Heart left ventricle (tissue), 16 donors: Measurements from ENCODE around the gene HIPK1. TPM values are rescaled to one million over a fixed set of nuclear protein-coding genes. Genes with fewer than 3 reads are reported as not detected.

Experiments
- ATAC-seq, 4 donors: fragments of 200-7000 bp; cut with Tn5 transposase; one replicate each; pipeline ENCODE4 v1.9.1; 2020 to 2022; ENCODE audit warnings: moderate library complexity in 4 of 4, mild to moderate bottlenecking in 3 of 4, moderate number of reproducible peaks in 1 of 4
- DNase-seq, 5 donors: peaks; one replicate each; pipeline ENCODE4 v3.0.0-alpha.2; 2020
- H3K27ac ChIP-seq, 12 donors: fragments of 200-600 bp; sonication (generic) in 4 of 12; one replicate each; pipeline versions ENCODE4 v1.5.0 to v1.8.0; 2016 to 2022; ENCODE audit warnings: mild to moderate bottlenecking in 2 of 12
- H3K27me3 ChIP-seq, 9 donors: fragments of 200-600 bp; sonication (generic) in 2 of 9; one replicate each; pipeline versions ENCODE4 v1.5.1 to v1.8.0; 2016 to 2022; ENCODE audit warnings: mild to moderate bottlenecking in 3 of 9
- H3K36me3 ChIP-seq, 9 donors: fragments of 200-600 bp; sonication (generic) in 2 of 9; one replicate each; pipeline versions ENCODE4 v1.5.0 to v1.8.0; 2018 to 2022; ENCODE audit warnings: mild to moderate bottlenecking in 2 of 9
- H3K4me1 ChIP-seq, 12 donors: fragments of 200-600 bp; sonication (generic) in 4 of 12; one replicate each; pipeline versions ENCODE4 v1.5.0 to v1.8.0; 2016 to 2022; ENCODE audit warnings: mild to moderate bottlenecking in 3 of 12
- H3K4me3 ChIP-seq, 12 donors: fragments of 200-600 bp; sonication (generic) in 4 of 12; one replicate each; pipeline versions ENCODE4 v1.5.0 to v1.8.0; 2017 to 2022; ENCODE audit warnings: mild to moderate bottlenecking in 9 of 12, moderate library complexity in 4 of 12
- H3K9me3 ChIP-seq, 12 donors: fragments of 200-600 bp; sonication (generic) in 4 of 12; one replicate each; pipeline versions ENCODE4 v1.5.0 to v1.8.0; 2016 to 2022; ENCODE audit warnings: mild to moderate bottlenecking in 1 of 12
- CTCF ChIP-seq, 12 donors: fragments of 200-600 bp; sonication (generic) in 4 of 12; IDR thresholded peaks; one replicate each; pipeline versions ENCODE4 v1.5.0 to v1.8.0; 2018 to 2022; ENCODE audit warnings: antibody characterized with exemption in 12 of 12, mild to moderate bottlenecking in 5 of 12
- POLR2A ChIP-seq, 2 donors: fragments of 450-650 bp; IDR thresholded peaks; one replicate each; pipeline ENCODE4 v1.6.1; 2017; ENCODE audit warnings: antibody characterized with exemption in 2 of 2, mild to moderate bottlenecking in 2 of 2, moderate library complexity in 2 of 2
- WGBS, 4 donors: extraction: QIAGEN DNeasy Blood & Tissue Kit in 2 of 4; methylation state at CpG; one replicate each; pipeline versions ENCODE4 v1.1.5 to v1.1.7; 2013 to 2018; 5-methylcytosine and 5-hydroxymethylcytosine counted together
- intact Hi-C, 10 donors: fragments of 100-400 bp; cut with DNase I; formaldehyde crosslinking; loops; one replicate each; pipeline versions ENCODE4 v1.11.1 to v1.14.2; 2022
- polyA plus RNA-seq, 2 donors: library from polyadenylated mRNA; stranded (reverse); fragments of 200-250 nt; gene quantifications; one replicate each; pipeline ENCODE4 v1.2.3, GENCODE V29; 2013
- total RNA-seq, 9 donors: library from RNA; depleted of rRNA in 2 of 9; stranded (reverse); fragments of >200 nt in 2 of 9; fragmentation: NEBNext Ultra II Directional in 3 of 9; extraction: Animal tissue kit (Norgen Biotek cat#: 25700) in 3 of 9; gene quantifications; one replicate each; pipeline versions ENCODE4 v1.1.0 to v1.2.4, GENCODE V29; 2016 to 2023
- donor health status: ischemic (EF 13 %, LVEDD 7.1; RV severe dilation, severe dysfunction).
- donor health status: healthy with polysubstance abuse.
- donor health status: DM: no; HTN: yes; CAD: no.
- donor health status: DM: no; HTN: no; CAD: no.
- donor health status: ischemic (EF 25% LVEDD 6.9; RV normal size, moderate dysfunction).
- donor health status: ischemic (EF 25% LVEDD 5.7; RV mildly dilated, moderate dysfunction).
- donor health status: healthy.
- donor health status: DM: yes; HTN: yes; CAD: no.
- donor health status: ischemic (EF 35%, LVEDD 5.7; RV mildly dilated, moderate dysfunction).
- donor health status: nonischemic (EF 11% LVEDD 7.7; RV severe dilation, severe dysfunction).
- donor health status: DM: yes; HTN: yes; CAD: no.
- donor health status: PGD.
- donor health status: ischemic (EF 29% LVEDD 5.4; RV normal size, mild dysfunction).
- donor health status: nonischemic (EF 23%, LVEDD 6.1; RV moderate dilation, normal function).

Gene HIPK1
- total and polyA plus RNA-seq, 11 donors = 7.0 to 102 (median 52.4) TPM

GRCh38 chr1:113913312-113913668 is 15.8 kb upstream of the HIPK1 start:
- Histone ChIP-seq H3K36me3 (peaks cover 0 to 45% (median 34%) of the 10 kb centered on the region in 9 donors), H3K4me1 (peaks cover 3 to 18% (median 14%) of the 10 kb centered on the region in 12 donors), H3K9me3 (no peaks in the 10 kb centered on the region), H3K27me3 (no peaks in the 10 kb centered on the region), H3K27ac (peak overlapping the region; percentile 51 to 89 (median 72)), H3K4me3 (peak overlapping the region in 2 of 12 donors; percentile 3 to 21)
- TF ChIP-seq POLR2A (IDR thresholded peaks at IDR 0.05) = no peak
- no peak for TF ChIP-seq CTCF (IDR thresholded peaks at IDR 0.05)
- ATAC-seq (peak in 3 of 4 donors; percentile 12 to 30 (median 29)), DNase-seq (no peak)
- 17 to 26% (median 20%) methylated on average over 3 of the region's 3 CpGs for whole genome bisulfite sequencing, 4 donors
- intact Hi-C loops = loop anchor here in 2 of 10 donors (1.0 to 2.0 kb wide), 2 partner anchors 14 to 16 kb away; partner anchors contain the start of gene HIPK1 (in 1 of the 2)

DNA sequence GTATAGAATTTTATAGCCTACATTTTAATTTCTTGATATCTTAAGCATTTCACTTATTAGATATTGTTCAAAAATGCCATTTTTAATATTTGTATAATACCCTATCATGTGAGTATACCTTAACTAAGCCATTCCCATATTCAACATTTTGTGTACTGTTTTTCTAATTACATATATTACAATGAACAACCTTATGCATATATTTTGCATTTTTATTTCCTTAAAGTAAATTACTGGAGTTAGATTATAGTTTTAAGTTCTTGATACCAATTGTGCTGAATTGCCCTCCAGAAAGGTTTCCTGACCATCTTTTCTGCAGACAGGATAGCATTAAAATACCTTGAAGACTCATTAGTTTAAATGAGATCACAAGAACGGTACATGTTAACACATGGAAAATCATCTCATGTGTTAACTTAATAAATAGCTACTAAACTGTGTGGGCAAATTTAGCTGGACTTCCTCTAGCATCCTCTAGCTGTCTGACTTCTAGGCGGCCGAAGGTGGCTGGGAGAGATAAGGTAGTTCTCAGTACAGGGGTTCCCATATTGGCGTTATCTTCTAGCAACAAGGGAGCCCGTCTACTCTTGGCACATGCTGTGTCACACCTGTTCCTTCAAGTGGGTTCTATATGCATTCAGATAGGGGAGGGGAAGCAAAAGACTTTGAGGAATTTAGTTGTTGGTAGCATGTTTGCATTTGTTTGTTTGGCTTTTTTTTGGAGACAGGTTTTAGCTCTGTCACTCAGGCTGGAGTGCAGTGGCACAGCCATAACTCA is 15.0 kb upstream of the HIPK1 start:
- ATAC-seq = no peak
- TF ChIP-seq CTCF (IDR thresholded peaks at IDR 0.05) (no peak), POLR2A (IDR thresholded peaks at IDR 0.05) (no peak)
- Histone ChIP-seq H3K36me3 (peaks cover 0 to 37% (median 27%) of the 10 kb centered on the region in 9 donors), H3K4me3 (no peak overlapping the region), H3K27ac (peak overlapping the region in 1 of 12 donors; percentile 75), H3K4me1 (peaks cover 3 to 18% (median 14%) of the 10 kb centered on the region in 12 donors), H3K27me3 (no peaks in the 10 kb centered on the region), H3K9me3 (no peaks in the 10 kb centered on the region)
- intact Hi-C loops = loop anchor here in 2 of 10 donors (1.0 to 2.0 kb wide), 2 partner anchors 13 to 15 kb away; partner anchors contain the start of gene HIPK1 (in 1 of the 2)
- 67 to 76% (median 71%) methylated on average over 5 of the region's 5 CpGs for WGBS, 4 donors
- no peak for DNase-seq

DNA sequence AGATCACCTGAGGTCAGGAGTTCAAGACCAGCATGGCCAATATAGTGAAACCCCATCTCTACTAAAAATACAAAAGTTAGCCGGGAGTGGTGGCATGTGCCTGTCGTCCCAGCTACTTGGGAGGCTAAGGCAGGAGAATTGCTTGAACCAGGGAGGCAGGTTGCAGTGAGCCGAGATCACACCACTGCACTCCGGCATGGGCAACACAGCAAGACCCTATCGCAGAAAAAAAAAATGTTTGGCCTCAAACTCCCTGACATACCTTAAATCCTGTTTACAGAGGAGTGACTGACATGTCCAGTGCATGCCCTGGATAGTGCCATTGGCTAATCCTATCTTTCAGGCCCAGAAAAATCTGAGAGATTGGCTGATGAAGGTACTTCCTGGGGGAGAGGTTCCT is 12.2 kb upstream of the HIPK1 start:
- peaks cover 0 to 8% (median 0%) of the 10 kb centered on the region in 9 donors for H3K36me3 ChIP-seq
- no peaks in the 10 kb centered on the region for H3K27me3 ChIP-seq
- TF ChIP-seq POLR2A (IDR thresholded peaks at IDR 0.05) = no peak
- TF ChIP-seq CTCF (IDR thresholded peaks at IDR 0.05) = no peak
- WGBS, 4 donors = 95 to 97% (median 96%) methylated on average over 5 of the region's 5 CpGs
- H3K4me3 ChIP-seq = no peak overlapping the region
- peaks cover 3 to 16% (median 14%) of the 10 kb centered on the region in 12 donors for H3K4me1 ChIP-seq
- no peak overlapping the region for H3K27ac ChIP-seq
- DNase-seq (no peak), ATAC-seq (no peak)
- intact Hi-C loops = no loop called here
- H3K9me3 ChIP-seq = no peaks in the 10 kb centered on the region

DNA sequence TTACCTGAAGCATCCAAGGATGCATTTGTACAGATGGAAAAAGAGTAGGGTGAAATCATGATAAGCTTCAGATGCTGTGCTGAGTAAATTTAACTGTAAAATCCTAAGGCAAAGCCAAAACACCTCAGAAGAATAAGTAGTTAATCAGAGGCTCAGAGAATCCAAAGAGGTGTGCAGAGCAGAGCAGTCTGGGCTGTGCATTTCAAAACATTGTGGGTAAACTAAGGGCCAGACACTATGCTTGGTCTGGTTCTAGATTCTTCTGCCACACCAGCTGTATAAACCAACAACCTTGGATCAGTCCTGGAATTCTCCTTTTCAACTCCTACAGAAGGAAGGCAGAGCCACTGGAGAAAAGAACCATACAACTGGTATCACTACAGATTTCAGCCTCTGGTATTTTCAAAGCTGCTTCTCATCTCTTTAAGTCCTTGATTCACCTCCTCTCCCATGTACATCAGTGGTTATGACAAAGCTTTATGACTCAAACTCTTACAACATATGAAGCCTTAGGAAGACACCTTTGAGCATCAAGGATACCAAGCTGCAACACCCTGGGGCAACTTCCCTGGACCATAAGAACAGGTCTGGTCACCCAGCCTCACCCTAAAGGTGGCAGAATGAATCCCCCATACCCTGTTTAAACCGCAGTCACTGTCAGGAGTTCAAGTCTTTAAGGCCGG is 11.6 kb upstream of the HIPK1 start:
- intact Hi-C loops = no loop called here
- WGBS, 4 donors = 77 to 86% (median 81%) methylated on average over 2 of the region's 2 CpGs
- Histone ChIP-seq H3K27ac (no peak overlapping the region), H3K36me3 (peaks cover 0 to 4% (median 0%) of the 10 kb centered on the region in 9 donors), H3K4me1 (peaks cover 2 to 11% (median 10%) of the 10 kb centered on the region in 12 donors), H3K9me3 (no peaks in the 10 kb centered on the region), H3K27me3 (no peaks in the 10 kb centered on the region), H3K4me3 (no peak overlapping the region)
- TF ChIP-seq CTCF (IDR thresholded peaks at IDR 0.05) = no peak
- no peak for TF ChIP-seq POLR2A (IDR thresholded peaks at IDR 0.05)
- no peak for DNase-seq
- ATAC-seq = no peak
